Uterus (tissue), 4 donors: ENCODE data around the gene SPEG. TPM values are rescaled to one million over a fixed set of nuclear protein-coding genes. Genes with fewer than 3 reads are reported as not detected.

Experiments
- DNase-seq, 2 donors: peaks; one replicate each; pipeline ENCODE4 v3.0.0-alpha.2; 2019 to 2020
- H3K27ac ChIP-seq, 2 donors: fragments of 200-600 bp; sonication (generic); 1 replicate in 1 of 2; 2 replicates in 1 of 2; pipeline ENCODE4 v1.5.1; 2016 to 2018
- H3K27me3 ChIP-seq, 2 donors: fragments of 200-600 bp; sonication (generic); one replicate each; pipeline ENCODE4 v1.5.1; 2018 to 2019; ENCODE audit warnings: control low read depth in 1 of 2
- H3K36me3 ChIP-seq, 2 donors: fragments of 200-600 bp; sonication (generic); one replicate each; pipeline ENCODE4 v1.5.1; 2019; ENCODE audit warnings: control low read depth in 1 of 2
- H3K4me1 ChIP-seq, 2 donors: fragments of 200-600 bp; sonication (generic); one replicate each; pipeline ENCODE4 v1.5.1; 2018 to 2019; ENCODE audit warnings: control low read depth in 1 of 2
- H3K4me3 ChIP-seq, 2 donors: fragments of 200-600 bp; sonication (generic); 1 replicate in 1 of 2; 2 replicates in 1 of 2; pipeline ENCODE4 v1.5.1; 2018 to 2019; ENCODE audit warnings: mild to moderate bottlenecking in 1 of 2
- H3K9me3 ChIP-seq, 2 donors: fragments of 200-600 bp; sonication (generic); one replicate each; pipeline ENCODE4 v1.5.1; 2019; ENCODE audit warnings: control low read depth in 1 of 2
- CTCF ChIP-seq, 4 experiments: fragments of 200-600 bp in 2 of 4; fragments of 450-650 bp in 2 of 4; sonication (generic) in 2 of 4; IDR thresholded peaks; one replicate each; pipeline ENCODE4 v1.5.1; 2016 to 2019; ENCODE audit warnings: antibody characterized with exemption in 4 of 4, mild to moderate bottlenecking in 2 of 4, moderate library complexity in 1 of 4
- POLR2A ChIP-seq, 2 donors: fragments of 450-650 bp; IDR thresholded peaks; one replicate each; pipeline ENCODE4 v1.6.1; 2016; ENCODE audit warnings: antibody characterized with exemption in 2 of 2, mild to moderate bottlenecking in 1 of 2, moderate library complexity in 1 of 2
- intact Hi-C: fragments of 100-400 bp; cut with DNase I; formaldehyde crosslinking; loops from one replicate; pipeline ENCODE4 v1.15.1; 2023; ENCODE audit warnings: low total_unique reads
- total RNA-seq, 4 donors: library from RNA; depleted of rRNA in 3 of 4; stranded (reverse); fragments of >200 nt in 3 of 4; gene quantifications; one replicate each; pipeline versions ENCODE4 v1.1.0 to v1.2.4, GENCODE V29; 2014 to 2023
- donor health status: DM: yes; HTN: yes; CAD: no.

SPEG gene
- total RNA-seq, 4 donors from 2014 or later, result 22.9 to 318 (median 36.1) TPM

DNA sequence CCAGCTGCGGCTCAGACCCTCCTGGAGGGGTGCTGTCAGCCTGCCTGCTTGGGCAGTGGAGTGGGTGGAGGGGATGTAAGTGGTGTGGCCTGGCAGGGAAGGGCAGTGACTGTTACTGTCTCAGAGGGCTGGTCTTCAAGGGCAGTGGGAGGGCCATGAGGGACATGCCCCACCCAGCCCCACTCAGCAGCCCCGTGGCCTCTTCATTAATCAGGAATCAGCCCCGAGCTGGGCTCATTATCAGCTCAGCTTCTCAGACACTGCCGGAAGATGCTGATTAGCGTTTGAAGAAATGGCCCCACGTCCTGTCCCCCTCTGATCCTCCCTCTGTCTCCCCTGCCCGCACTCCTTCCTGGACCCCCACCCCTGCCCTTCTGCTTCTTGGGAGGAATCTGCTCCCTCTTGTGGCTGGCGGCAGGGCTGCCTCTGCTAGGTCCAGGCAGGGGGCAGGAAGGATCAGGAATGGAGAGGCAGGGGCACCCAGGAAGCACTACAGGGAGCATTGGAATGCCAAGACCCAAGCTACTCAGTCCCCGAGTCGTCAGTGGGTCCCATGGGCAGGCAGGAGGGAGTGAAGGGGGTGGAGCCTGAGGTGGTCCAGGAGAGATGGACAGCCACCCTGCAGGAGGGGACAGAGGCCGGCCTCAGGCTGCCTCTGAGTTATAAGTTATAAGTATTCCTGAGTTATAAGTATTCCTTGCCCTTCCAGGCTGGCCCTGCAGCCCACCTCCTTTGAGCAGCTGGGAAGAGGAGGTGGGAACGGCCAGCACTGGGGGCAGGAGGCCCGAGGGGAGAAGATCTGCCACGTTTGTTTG lies 86.6 kb downstream of the SPEG start:
- Histone ChIP-seq H3K27ac (peak overlapping the region; percentile 89 to 94), H3K9me3 (no peaks in the 10 kb centered on the region), H3K4me1 (peaks cover 7 to 13% of the 10 kb centered on the region in 2 donors), H3K36me3 (no peaks in the 10 kb centered on the region), H3K4me3 (no peak overlapping the region), H3K27me3 (no peaks in the 10 kb centered on the region)
- TF ChIP-seq CTCF (IDR thresholded peaks at IDR 0.05) (peak; percentile 53 to 81 (median 64)), POLR2A (IDR thresholded peaks at IDR 0.05) (no peak)
- DNase-seq, result peak in 1 of 2 donors; percentile 55
- intact Hi-C loops, result no loop called here

- Histone ChIP-seq H3K4me1 (peaks cover 7 to 13% of the 10 kb centered on the region in 2 donors), H3K4me3 (peak overlapping the region; percentile 14 to 31), H3K27me3 (no peaks in the 10 kb centered on the region), H3K36me3 (no peaks in the 10 kb centered on the region), H3K9me3 (no peaks in the 10 kb centered on the region), H3K27ac (peak overlapping the region; percentile 89 to 94)
- peak; percentile 70 to 89 for DNase-seq
- no peak for TF ChIP-seq POLR2A (IDR thresholded peaks at IDR 0.05)
- intact Hi-C loops, result no loop called here
Observed at GRCh38 chr2:219522111-219523030, 87.7 kb downstream of the SPEG start.

- no peaks in the 10 kb centered on the region for H3K9me3 ChIP-seq
- peak in 1 of 2 donors; percentile 49 for DNase-seq
- no peaks in the 10 kb centered on the region for H3K36me3 ChIP-seq
- H3K27ac ChIP-seq, result peak overlapping the region; percentile 89 to 94
- intact Hi-C loops, result no loop called here
- H3K4me3 ChIP-seq, result peak overlapping the region; percentile 14 to 31
- H3K27me3 ChIP-seq, result no peaks in the 10 kb centered on the region
- TF ChIP-seq POLR2A (IDR thresholded peaks at IDR 0.05), result no peak
- no peak for TF ChIP-seq CTCF (IDR thresholded peaks at IDR 0.05)
- H3K4me1 ChIP-seq, result peaks cover 7 to 13% of the 10 kb centered on the region in 2 donors
Observed at GRCh38 chr2:219523031-219523671, 88.5 kb downstream of the SPEG start.

DNA sequence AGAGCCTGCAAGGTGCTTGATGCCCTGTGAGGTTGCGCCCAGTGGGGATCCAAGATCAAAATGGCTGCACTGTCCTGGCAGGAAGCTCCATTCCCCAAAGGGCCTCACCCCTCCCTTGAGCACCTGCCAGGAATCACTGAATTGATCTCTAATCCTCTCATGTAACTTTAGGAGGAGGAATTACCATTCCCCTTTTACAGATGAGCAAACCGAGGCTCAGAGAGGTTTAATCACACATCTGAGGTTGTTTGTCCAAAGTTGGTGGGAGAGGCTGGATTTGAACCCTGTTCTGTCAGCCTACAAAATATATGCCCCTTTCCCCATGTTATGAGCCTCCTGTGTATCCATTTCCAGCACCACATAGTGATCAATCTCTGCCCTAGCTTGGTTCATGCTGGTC lies 90.2 kb downstream of the SPEG start:
- Histone ChIP-seq H3K4me1 (peaks cover 7 to 13% of the 10 kb centered on the region in 2 donors), H3K4me3 (no peak overlapping the region), H3K36me3 (no peaks in the 10 kb centered on the region), H3K27ac (no peak overlapping the region), H3K27me3 (no peaks in the 10 kb centered on the region), H3K9me3 (no peaks in the 10 kb centered on the region)
- DNase-seq, result no peak
- intact Hi-C loops, result loop anchor here (5.0 kb wide), 1 partner anchor 48 kb away; no protein-coding TSS in a partner anchor
- no peak for TF ChIP-seq CTCF (IDR thresholded peaks at IDR 0.05)
- TF ChIP-seq POLR2A (IDR thresholded peaks at IDR 0.05), result no peak

GRCh38 chr2:219525533-219526232 lies 91.0 kb downstream of the SPEG start:
- intact Hi-C loops, result loop anchor here (5.0 kb wide), 1 partner anchor 48 kb away; no protein-coding TSS in a partner anchor
- Histone ChIP-seq H3K9me3 (no peaks in the 10 kb centered on the region), H3K4me1 (peaks cover 7 to 13% of the 10 kb centered on the region in 2 donors), H3K4me3 (no peak overlapping the region), H3K36me3 (no peaks in the 10 kb centered on the region), H3K27me3 (no peaks in the 10 kb centered on the region), H3K27ac (peak overlapping the region in 1 of 2 donors; percentile 44)
- TF ChIP-seq POLR2A (IDR thresholded peaks at IDR 0.05) (no peak), CTCF (IDR thresholded peaks at IDR 0.05) (no peak)
- DNase-seq, result peak in 1 of 2 donors; percentile 19
